Measurements from ENCODE around the gene VSTM1.

VSTM1 gene

GRCh38 chr19:54009440-54009839 is 54.3 kb downstream of the VSTM1 start:
- no peak for DNase-seq

- DNase-seq, result no peak
These were observed 61.0 kb downstream of the VSTM1 start for GRCh38 chr19:54002495-54003315.

- DNase-seq, result no peak
These were observed 62.2 kb downstream of the VSTM1 start for GRCh38 chr19:54001496-54001895.

- DNase-seq, result no peak
These were observed 64.0 kb downstream of the VSTM1 start for GRCh38 chr19:53999694-54000093.

GRCh38 chr19:53998223-53998622 is 65.5 kb downstream of the VSTM1 start:
- DNase-seq, result no peak

GRCh38 chr19:53994811-53995210 is 68.9 kb downstream of the VSTM1 start:
- no peak for DNase-seq

GRCh38 chr19:53993448-53993847 is 70.2 kb downstream of the VSTM1 start:
- DNase-seq, result no peak

GRCh38 chr19:53992815-53993214 is 70.9 kb downstream of the VSTM1 start:
- no peak for DNase-seq

GRCh38 chr19:53992211-53992610 is 71.5 kb downstream of the VSTM1 start:
- DNase-seq, result no peak

GRCh38 chr19:53991224-53992113 is 72.2 kb downstream of the VSTM1 start, which contains the start of gene CACNG6:
CACNG6 (plus strand) TSS chr19:53991637; CDS start chr19:53992878, 1,241 bp downstream.
- DNase-seq, result no peak
